Fibroblast of lung (primary cell): ENCODE measurements around the gene ALOX12B. TPM values are rescaled to one million over a fixed set of nuclear protein-coding genes. Genes with fewer than 3 reads are reported as not detected.

Experiments
- DNase-seq, 2 donors: peaks; one replicate each; pipeline versions ENCODE4 v3.0.0 to v3.0.0-alpha.2; 2010; ENCODE audit warnings: low read depth in 2 of 2
- H2AFZ ChIP-seq: 2 replicates; pipeline ENCODE4 v1.5.1; 2012; ENCODE audit warnings: low read length, control low read depth, inconsistent platforms
- H3K27ac ChIP-seq: 2 replicates; pipeline ENCODE4 v1.5.1; 2011; ENCODE audit warnings: low read length, control low read depth; ENCODE audit not compliant: insufficient read depth
- H3K27me3 ChIP-seq: 2 replicates; pipeline ENCODE4 v1.5.1; 2011; ENCODE audit warnings: mild to moderate bottlenecking, low read length; ENCODE audit not compliant: control insufficient read depth, insufficient read depth
- H3K36me3 ChIP-seq: 2 replicates; pipeline ENCODE4 v1.5.1; 2011; ENCODE audit warnings: low read length; ENCODE audit not compliant: control insufficient read depth, insufficient read depth
- H3K4me1 ChIP-seq: 2 replicates; pipeline ENCODE4 v1.5.1; 2011; ENCODE audit warnings: low read length; ENCODE audit not compliant: control insufficient read depth, insufficient read depth; ENCODE audit errors: extremely low read depth
- H3K4me2 ChIP-seq: 2 replicates; pipeline ENCODE4 v1.5.1; 2011; ENCODE audit warnings: low read length, control low read depth; ENCODE audit not compliant: insufficient read depth; ENCODE audit errors: extremely low read depth
- H3K4me3 ChIP-seq, 4 experiments: fragments of 200-600 bp in 1 of 4; sonication (generic) in 1 of 4; replicated peaks in 1 of 4; 2 replicates each; pipeline ENCODE4 v1.5.1; 2011 to 2016; ENCODE audit warnings: low read length in 4 of 4, low read depth in 3 of 4, mild to moderate bottlenecking in 3 of 4, control low read depth in 2 of 4, inconsistent platforms in 1 of 4, mixed read lengths in 1 of 4; ENCODE audit not compliant: insufficient read depth in 1 of 4; ENCODE audit errors: control extremely low read depth in 1 of 4
- H3K79me2 ChIP-seq: 2 replicates; pipeline ENCODE4 v1.5.1; 2012; ENCODE audit warnings: mild to moderate bottlenecking, low read length, inconsistent platforms; ENCODE audit not compliant: control insufficient read depth, insufficient read depth
- H3K9ac ChIP-seq: 2 replicates; pipeline ENCODE4 v1.5.1; 2011; ENCODE audit warnings: mild to moderate bottlenecking, low read length, control low read depth; ENCODE audit not compliant: insufficient read depth
- H3K9me3 ChIP-seq: 2 replicates; pipeline ENCODE4 v1.5.1; 2012; ENCODE audit warnings: low read depth, low read length; ENCODE audit not compliant: control insufficient read depth, insufficient read depth
- H4K20me1 ChIP-seq: 2 replicates; pipeline ENCODE4 v1.5.1; 2011; ENCODE audit warnings: low read length; ENCODE audit not compliant: control insufficient read depth, insufficient read depth; ENCODE audit errors: extremely low read depth
- EZH2 ChIP-seq: IDR thresholded peaks from 2 replicates; pipeline ENCODE4 v1.5.1; 2012; ENCODE audit warnings: low read length, control low read depth, mild to moderate bottlenecking; ENCODE audit errors: missing control alignments
- polyA plus RNA-seq, 2 donors: library from polyadenylated mRNA; depleted of rRNA in 1 of 2; stranded (reverse) in 1 of 2; unstranded in 1 of 2; fragments of >200 nt; gene quantifications; 2 replicates each; pipeline ENCODE4 v1.2.1, GENCODE V29; 2011 to 2012; ENCODE audit warnings: missing spikeins in 1 of 2
- total RNA-seq: library from RNA; depleted of rRNA; stranded (reverse); fragments of >200 nt; gene quantifications from 2 replicates; pipeline ENCODE4 v1.2.1, GENCODE V29; 2014
- TF ChIP-seq, protein P1 (sequence below), 2 donors: IDR thresholded peaks in 1 of 2; conservative IDR thresholded peaks in 1 of 2; 1 replicate in 1 of 2; 2 replicates in 1 of 2; pipeline ENCODE4 v1.5.1; 2011 to 2012; ENCODE audit warnings: low read length in 2 of 2, control low read depth in 1 of 2, inconsistent platforms in 1 of 2, low read depth in 1 of 2, mild to moderate bottlenecking in 1 of 2

ALOX12B gene
- total and polyA plus RNA-seq, 2 donors (not counting 1 experiment from before 2014, with no cell fraction given) = not detected

DNA sequence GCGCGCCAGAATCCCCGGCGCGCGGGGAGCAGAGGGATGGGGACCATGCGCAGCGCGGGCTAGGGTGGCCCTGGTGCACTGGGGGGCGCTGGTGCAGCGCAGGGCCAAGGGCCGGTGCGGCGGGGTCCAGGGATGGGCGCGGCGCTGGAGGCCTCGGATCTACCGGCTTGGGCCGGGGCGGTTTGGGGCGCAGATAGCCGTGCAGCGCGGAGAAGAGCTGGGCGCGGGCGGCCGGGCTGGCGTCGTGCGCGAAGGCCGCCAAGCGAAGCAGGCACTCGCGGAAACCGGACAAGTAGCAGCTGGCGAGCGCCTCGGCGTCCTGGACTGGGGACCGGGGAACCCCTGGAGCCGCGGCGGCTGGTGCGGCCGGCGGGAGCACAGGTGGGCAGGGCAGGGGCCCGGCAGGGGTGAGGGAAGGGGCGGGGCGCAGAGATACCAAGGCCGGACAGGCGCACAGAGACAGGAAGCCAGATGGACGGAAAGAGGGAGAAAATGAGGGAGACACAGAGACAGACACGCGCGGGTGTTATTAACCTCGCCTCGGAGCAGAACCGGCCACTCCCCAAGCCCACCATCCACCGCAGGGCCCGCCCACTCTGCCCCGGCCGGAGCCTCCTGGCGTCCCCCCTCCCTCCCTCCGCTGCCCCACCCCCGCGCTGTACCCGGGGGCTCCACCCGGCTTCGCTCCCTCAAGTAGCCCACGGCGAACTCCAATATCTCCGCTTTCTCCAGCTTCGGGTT is 34.3 kb upstream of the ALOX12B start:
- H3K27me3 ChIP-seq = peaks cover under 1% of the 10 kb centered on the region
- no peak overlapping the region for H3K27ac ChIP-seq
- no peaks in the 10 kb centered on the region for H3K79me2 ChIP-seq
- H3K36me3 ChIP-seq = no peaks in the 10 kb centered on the region
- H3K9ac ChIP-seq = peak overlapping the region; percentile 42
- H3K4me3 ChIP-seq = peak overlapping the region; percentile 62 to 90 (median 64)
- peak; percentile 60 to 72 for DNase-seq
- no peaks in the 10 kb centered on the region for H4K20me1 ChIP-seq
- peaks cover 10% of the 10 kb centered on the region for H3K4me1 ChIP-seq
- no peak for TF ChIP-seq EZH2
- TF ChIP-seq, protein P1, sequence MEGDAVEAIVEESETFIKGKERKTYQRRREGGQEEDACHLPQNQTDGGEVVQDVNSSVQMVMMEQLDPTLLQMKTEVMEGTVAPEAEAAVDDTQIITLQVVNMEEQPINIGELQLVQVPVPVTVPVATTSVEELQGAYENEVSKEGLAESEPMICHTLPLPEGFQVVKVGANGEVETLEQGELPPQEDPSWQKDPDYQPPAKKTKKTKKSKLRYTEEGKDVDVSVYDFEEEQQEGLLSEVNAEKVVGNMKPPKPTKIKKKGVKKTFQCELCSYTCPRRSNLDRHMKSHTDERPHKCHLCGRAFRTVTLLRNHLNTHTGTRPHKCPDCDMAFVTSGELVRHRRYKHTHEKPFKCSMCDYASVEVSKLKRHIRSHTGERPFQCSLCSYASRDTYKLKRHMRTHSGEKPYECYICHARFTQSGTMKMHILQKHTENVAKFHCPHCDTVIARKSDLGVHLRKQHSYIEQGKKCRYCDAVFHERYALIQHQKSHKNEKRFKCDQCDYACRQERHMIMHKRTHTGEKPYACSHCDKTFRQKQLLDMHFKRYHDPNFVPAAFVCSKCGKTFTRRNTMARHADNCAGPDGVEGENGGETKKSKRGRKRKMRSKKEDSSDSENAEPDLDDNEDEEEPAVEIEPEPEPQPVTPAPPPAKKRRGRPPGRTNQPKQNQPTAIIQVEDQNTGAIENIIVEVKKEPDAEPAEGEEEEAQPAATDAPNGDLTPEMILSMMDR (conservative IDR thresholded peaks at IDR 0.05 in 1 of 2, IDR thresholded peaks at IDR 0.05 in 1 of 2; ENCODE audit: low read depth in 1 of 2, low read length in 2 of 2) = peak; percentile 25 to 32
- no peaks in the 10 kb centered on the region for H3K9me3 ChIP-seq
- H3K4me2 ChIP-seq = peak overlapping the region; percentile 89
- H2AFZ ChIP-seq = peak overlapping the region; percentile 51

DNA sequence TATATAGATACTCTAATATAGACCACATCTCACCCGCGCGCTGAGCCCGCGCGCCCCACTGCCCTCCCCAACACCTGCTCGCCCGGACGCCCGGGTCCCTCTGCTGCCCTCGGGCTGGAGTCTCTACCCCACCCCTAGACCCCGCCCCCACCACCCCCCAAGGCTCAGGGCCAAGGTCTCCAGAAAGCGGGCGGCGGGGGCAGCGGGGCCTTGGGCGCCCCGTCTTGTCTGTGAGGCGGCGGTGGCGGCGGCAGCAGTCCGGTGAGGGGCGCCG is 33.8 kb upstream of the ALOX12B start:
- Histone ChIP-seq H3K79me2 (no peaks in the 10 kb centered on the region), H3K36me3 (no peaks in the 10 kb centered on the region), H4K20me1 (no peaks in the 10 kb centered on the region), H3K4me2 (peak overlapping the region; percentile 92), H3K27me3 (peaks cover 5% of the 10 kb centered on the region), H3K4me1 (peaks cover 10% of the 10 kb centered on the region), H2AFZ (no peak overlapping the region), H3K27ac (no peak overlapping the region), H3K9ac (no peak overlapping the region), H3K4me3 (peak overlapping the region; percentile 44 to 80 (median 64)), H3K9me3 (no peaks in the 10 kb centered on the region)
- no peak for DNase-seq
- TF ChIP-seq, protein P1 (conservative IDR thresholded peaks at IDR 0.05 in 1 of 2, IDR thresholded peaks at IDR 0.05 in 1 of 2; ENCODE audit: low read depth in 1 of 2, low read length in 2 of 2) = no peak
- TF ChIP-seq EZH2 = no peak

DNA sequence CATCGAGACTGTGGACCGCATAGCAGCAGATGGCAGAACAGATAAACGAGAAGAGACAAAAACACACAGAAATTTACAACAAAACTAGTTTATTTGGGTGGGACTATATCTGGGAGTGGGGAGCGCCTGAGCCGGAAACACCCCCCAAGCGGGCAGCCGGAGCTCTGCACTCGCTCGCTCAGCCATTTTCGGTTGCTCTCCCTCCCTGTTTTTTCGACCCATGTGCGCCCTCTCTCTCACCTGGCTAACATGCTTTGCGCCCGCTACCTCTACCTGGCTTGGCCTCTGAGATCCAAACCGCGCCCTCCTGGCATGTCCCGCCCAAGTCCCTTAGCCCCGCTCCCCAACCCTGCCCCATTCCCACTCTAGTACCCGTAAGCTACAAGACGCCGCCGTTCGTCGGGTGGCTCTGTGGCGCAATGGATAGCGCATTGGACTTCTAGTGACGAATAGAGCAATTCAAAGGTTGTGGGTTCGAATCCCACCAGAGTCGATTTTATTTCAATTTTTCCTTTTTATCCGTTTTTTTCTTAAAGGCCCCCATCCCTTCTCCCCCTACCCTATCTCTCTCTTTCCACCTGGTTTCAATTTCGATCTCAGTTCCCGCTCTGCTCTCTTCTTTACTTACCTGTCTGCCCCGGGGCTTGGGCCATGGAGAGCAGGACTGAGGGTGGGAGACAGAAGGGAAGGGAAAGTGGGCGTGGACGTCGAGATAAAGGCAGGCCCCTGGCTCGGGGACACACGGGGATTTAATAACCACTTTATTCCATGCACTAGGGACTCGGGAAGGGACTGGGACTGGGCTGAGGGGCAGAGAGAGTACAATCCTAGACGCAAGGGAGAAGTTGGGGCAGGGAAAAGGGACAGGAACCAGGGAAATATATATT is 33.2 kb upstream of the ALOX12B start:
- H3K36me3 ChIP-seq = no peaks in the 10 kb centered on the region
- peak overlapping the region; percentile 44 to 80 (median 60) for H3K4me3 ChIP-seq
- H4K20me1 ChIP-seq = no peaks in the 10 kb centered on the region
- peak overlapping the region; percentile 58 for H3K27ac ChIP-seq
- no peak for TF ChIP-seq EZH2
- TF ChIP-seq, protein P1 (conservative IDR thresholded peaks at IDR 0.05 in 1 of 2, IDR thresholded peaks at IDR 0.05 in 1 of 2; ENCODE audit: low read depth in 1 of 2, low read length in 2 of 2) = peak; percentile 29 to 39
- H3K9me3 ChIP-seq = no peaks in the 10 kb centered on the region
- H3K27me3 ChIP-seq = peaks cover 10% of the 10 kb centered on the region
- peaks cover 9% of the 10 kb centered on the region for H3K4me1 ChIP-seq
- H3K79me2 ChIP-seq = no peaks in the 10 kb centered on the region
- DNase-seq = peak in 1 of 2 donors; percentile 81
- peak overlapping the region; percentile 92 for H3K4me2 ChIP-seq
- H3K9ac ChIP-seq = peak overlapping the region; percentile 34
- peak overlapping the region; percentile 33 for H2AFZ ChIP-seq
